HG03354 (cell line): ENCODE data around the gene PDRG1.
A peak's percentile ranks its signal among the peaks of the same experiment; 100 is the strongest.

Experiments used
- ATAC-seq: cut with Tn5 transposase; IDR thresholded peaks from one replicate; pipeline ENCODE4 v1.9.1; 2021; ENCODE audit warnings: mild to moderate bottlenecking; ENCODE audit not compliant: unreplicated experiment, poor library complexity, severe bottlenecking

Gene PDRG1

DNA sequence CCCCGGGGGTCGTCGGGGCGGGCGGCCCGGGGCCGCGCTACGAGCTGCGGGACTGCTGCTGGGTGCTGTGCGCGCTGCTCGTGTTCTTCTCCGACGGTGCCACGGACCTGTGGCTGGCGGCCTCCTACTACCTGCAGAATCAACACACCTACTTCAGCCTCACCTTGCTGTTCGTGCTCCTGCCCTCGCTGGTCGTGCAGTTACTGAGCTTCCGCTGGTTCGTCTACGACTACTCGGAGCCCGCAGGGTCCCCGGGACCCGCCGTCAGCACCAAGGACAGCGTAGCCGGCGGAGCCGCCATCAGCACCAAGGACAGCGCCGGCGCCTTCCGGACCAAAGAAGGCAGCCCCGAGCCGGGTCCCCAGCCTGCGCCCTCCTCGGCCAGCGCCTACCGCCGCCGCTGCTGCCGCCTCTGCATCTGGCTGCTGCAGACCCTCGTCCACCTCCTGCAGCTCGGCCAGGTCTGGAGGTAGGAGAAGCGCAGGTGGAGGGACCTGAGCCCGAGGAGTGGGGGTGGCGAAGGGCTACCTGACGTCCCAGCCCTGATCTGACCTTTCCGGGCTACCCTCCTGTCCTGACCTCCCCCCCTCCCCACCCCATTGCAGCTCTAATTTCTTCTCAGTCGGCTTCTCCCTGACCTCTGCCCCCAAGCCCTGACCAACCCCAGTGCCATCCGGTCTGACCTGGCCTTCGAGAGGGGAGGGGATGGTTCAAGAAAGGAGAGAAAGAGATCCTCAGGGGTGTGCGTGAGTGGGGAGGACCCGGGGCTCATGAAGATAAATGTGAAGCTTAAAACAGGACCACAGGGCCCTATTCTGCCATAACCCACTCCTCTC is 16.7 kb upstream of the PDRG1 start:
- ATAC-seq: peak; percentile 64

- no peak for ATAC-seq
Observed at GRCh38 chr20:31967830-31968249, 16.0 kb upstream of the PDRG1 start, which contains the start of gene XKR7. Gene XKR7, plus strand, starts transcription at chr20:31968151. Its CDS starts 25 bp downstream, at chr20:31968176.

- ATAC-seq: no peak
Observed at GRCh38 chr20:31966991-31967655, 15.3 kb upstream of the PDRG1 start.

- ATAC-seq: no peak
Observed at GRCh38 chr20:31963889-31964288, 12.0 kb upstream of the PDRG1 start.

GRCh38 chr20:31962761-31963160 is 10.9 kb upstream of the PDRG1 start:
- ATAC-seq: no peak

GRCh38 chr20:31956556-31957526 is 5.0 kb upstream of the PDRG1 start:
- no peak for ATAC-seq

GRCh38 chr20:31954500-31954899 is 2.7 kb upstream of the PDRG1 start:
- ATAC-seq: no peak

- no peak for ATAC-seq
Observed at GRCh38 chr20:31953556-31954148, 1.8 kb upstream of the PDRG1 start.

DNA sequence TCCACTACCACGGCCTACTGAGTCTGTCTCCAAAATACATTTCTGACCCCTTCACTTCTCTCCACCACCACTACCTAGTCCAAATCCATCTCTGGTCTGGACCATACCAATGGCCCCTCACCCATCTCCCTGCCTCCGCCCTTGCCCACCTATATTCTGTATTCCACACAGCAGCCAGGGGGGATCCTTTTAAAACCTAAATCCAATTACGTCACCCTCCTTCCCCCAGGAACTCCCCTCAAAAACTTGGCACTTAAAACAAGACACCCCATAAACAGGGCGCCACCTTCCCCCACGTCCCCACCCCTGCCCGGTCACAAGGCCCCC is 680 bp downstream of the PDRG1 start:
- ATAC-seq: no peak

- ATAC-seq: no peak
Observed at GRCh38 chr20:31949877-31950646, 1.8 kb downstream of the PDRG1 start.

- no peak for ATAC-seq
Observed at GRCh38 chr20:31948008-31948407, 3.8 kb downstream of the PDRG1 start.

DNA sequence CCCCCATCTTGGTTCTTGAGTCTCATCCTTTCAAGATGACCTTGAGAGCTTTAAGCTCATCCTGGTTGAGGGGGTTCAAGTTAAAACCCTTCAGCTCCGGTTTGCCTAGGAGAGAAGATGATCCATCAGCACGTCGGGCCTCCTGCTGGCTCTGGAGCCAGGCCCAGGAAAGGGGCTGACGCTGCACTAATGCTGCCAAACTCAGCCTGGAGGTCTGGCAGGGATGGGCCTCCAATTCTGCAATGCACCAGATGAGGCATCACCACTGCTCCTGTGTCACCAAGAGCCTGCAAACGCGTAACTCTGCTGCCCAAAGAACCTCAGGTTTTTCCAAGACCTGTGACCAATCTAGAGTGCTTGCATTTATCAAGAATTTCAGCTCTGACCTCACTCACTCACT is 6.1 kb downstream of the PDRG1 start:
- no peak for ATAC-seq

DNA sequence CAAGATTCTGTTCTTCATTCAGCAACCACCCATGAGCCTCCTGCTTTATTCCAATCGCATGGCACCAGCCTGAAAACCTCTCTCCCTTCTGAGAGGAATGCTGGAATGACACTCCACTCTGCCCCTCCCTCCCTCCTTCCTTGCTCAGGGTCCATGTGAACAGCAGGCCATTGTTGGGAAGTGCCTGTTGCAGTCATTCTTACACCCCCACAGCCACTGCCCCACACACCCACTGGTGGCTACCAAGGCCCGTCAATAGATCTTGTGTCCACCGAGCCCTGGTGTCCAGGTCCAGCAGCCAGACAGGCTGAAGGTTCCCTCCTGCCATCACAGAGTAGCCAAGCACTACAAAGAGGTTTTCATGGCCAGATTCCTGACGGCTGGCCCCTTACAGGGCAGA is 6.5 kb downstream of the PDRG1 start:
- ATAC-seq: no peak

GRCh38 chr20:31943052-31943471 is 8.8 kb downstream of the PDRG1 start:
- ATAC-seq: no peak

DNA sequence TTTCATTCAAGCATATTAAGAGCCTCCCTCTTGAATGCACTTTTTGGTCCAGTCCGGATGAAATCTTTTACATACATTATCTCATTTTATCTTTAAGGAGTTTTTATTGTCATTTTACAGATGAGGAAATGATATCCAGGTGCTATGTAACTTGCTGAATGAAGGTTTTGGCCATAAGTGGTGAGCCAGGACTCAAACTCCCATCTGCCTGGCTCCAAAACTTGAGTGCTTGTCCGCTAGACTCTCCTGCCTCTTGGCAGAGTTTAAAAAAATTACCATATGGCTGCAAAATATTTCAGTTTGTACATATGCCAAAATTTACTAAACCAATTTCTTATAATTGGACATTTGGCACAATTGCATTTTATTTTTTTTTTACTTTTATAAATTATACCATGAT is 12.2 kb downstream of the PDRG1 start:
- ATAC-seq: no peak

DNA sequence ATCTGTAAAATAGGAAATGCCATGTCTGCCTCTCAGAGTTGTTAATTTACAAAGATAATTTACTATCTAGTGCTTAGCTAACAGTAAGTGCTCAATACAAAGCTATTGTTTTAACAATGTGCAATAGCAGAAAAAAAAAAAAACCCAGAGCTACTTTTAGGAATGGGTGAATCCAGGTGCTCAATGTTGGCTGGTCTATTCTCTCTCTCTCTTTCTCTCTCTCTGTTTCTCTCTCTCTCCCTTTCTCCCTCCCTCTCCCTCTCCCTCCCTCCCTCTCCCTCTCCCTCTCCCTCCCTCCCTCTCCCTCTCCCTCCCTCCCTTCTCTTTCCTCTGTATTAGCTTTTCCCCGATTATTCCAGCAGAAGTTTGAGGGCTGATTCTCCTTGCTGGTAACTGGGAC is 14.0 kb downstream of the PDRG1 start:
- ATAC-seq: no peak

DNA sequence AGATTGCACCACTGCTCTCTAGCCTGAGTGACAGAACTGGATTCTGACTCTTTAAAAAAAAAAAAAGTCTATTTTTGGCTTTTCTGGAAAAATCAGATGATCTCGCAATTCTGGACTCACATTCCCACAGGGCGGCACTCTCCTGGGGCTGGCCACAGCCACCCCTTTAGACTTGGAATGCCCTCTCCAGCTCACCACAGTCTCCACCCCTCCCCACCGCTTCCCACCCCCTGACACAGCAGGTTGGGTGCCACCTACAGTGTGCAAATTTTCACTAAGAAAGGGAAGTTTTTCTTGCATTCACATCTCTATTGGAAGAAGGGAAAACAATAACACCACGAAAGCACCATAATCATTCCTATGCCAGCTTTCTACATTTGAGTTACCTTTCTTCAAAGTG is 15.4 kb downstream of the PDRG1 start:
- ATAC-seq: no peak

- ATAC-seq: no peak
Observed at GRCh38 chr20:31934968-31935764, 16.7 kb downstream of the PDRG1 start.
